HG03175 (cell line): Measurements from ENCODE around the gene STH.

Experiments used
- ATAC-seq: cut with Tn5 transposase; IDR thresholded peaks from one replicate; pipeline ENCODE4 v1.9.1; 2021; ENCODE audit warnings: mild to moderate bottlenecking, moderate library complexity; ENCODE audit not compliant: unreplicated experiment

STH gene

DNA sequence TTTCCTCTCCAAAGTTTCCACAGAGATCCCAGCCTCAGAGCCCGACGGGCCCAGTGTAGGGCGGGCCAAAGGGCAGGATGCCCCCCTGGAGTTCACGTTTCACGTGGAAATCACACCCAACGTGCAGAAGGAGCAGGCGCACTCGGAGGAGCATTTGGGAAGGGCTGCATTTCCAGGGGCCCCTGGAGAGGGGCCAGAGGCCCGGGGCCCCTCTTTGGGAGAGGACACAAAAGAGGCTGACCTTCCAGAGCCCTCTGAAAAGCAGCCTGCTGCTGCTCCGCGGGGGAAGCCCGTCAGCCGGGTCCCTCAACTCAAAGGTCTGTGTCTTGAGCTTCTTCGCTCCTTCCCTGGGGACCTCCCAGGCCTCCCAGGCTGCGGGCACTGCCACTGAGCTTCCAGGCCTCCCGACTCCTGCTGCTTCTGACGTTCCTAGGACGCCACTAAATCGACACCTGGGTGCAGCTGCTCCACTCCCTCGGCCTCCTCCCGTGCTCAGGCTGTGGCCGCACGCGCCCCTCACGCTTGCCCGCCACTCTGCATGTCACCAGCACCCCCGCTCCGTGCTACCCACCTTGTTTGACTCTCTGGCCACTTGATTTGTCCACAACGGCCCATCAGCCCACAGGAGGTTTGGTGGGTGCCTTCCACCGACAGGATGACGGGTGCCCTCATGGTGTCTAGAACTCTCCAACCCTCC lies 15.3 kb upstream of the STH start:
- no peak for ATAC-seq

- no peak for ATAC-seq
These were observed 14.7 kb upstream of the STH start for GRCh38 chr17:45984368-45984767.

DNA sequence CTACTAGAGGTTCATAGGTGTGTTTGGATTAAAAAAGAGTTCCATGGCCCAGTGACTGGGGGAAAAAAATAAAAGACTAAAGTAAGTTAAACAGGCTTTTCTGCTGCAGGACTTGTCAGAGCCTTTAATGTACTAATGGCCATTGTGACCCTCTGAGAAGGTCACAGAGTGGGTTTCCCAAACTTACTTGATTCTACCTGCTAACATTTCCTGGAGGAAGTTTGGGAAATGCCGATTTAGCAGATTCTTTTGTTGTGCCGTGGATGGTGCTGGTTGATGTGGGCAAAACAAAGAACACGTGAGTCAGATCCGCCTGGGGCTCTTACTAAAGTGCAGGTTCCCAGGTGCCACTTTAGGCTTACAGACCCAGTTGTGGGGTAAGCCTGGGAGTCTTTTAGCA lies 13.6 kb upstream of the STH start:
- no peak for ATAC-seq

DNA sequence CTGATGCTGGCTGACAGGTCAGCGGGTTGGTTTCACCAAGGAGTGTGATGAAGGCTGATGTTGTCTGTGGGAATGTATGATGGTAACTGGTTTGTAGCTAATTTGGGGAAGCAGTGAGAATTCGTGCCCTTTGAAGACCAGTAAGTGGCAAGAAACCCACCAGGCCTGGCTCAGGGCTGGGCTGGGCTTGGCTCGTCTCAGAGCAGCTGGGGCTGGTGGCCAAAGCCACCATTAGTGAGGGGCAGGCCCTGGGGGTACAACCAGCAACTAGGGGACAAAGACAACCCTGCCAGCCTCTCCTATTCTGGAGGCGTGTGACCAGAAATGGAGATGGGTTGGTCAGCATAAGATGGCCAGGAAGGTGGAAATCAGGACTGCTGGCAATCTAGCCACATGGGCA lies 13.0 kb upstream of the STH start:
- ATAC-seq, result no peak

DNA sequence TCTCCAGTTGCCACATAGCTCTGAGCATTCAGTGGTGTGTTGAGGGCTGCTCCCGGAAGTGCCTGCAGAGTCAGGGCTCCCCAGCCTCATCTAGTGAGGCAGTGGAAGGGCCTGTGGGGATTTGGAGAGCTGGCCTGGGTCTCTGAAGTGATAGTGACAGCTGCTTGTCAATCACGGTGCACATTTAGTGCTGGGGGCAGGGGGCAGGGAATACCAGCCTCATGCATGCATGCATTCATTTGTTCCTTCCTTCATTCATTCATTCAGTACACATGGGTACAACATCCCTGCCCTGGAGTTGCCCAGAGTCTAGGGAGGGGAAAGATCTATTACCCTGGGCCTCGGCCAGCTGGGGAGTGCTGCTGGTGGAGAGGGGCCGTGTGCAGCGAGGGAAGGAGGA lies 11.3 kb upstream of the STH start:
- no peak for ATAC-seq

- no peak for ATAC-seq
These were observed 9.3 kb upstream of the STH start for GRCh38 chr17:45989759-45990158.

- ATAC-seq, result no peak
These were observed 8.2 kb upstream of the STH start for GRCh38 chr17:45990886-45991285.

DNA sequence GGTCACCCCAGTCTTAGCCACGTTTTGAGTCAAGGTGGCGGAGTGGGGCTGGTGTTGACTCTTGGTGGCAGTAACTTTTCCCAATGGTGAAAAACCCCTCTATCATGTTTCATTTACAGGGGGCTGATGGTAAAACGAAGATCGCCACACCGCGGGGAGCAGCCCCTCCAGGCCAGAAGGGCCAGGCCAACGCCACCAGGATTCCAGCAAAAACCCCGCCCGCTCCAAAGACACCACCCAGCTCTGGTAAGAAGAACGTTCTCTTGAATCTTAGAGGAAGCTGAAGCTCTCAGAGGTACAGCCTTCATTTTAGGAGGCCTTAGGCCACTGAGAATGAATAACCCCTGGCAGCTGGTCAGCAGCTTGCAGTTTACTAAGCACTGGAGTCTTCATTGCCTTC lies 7.7 kb upstream of the STH start:
- no peak for ATAC-seq

DNA sequence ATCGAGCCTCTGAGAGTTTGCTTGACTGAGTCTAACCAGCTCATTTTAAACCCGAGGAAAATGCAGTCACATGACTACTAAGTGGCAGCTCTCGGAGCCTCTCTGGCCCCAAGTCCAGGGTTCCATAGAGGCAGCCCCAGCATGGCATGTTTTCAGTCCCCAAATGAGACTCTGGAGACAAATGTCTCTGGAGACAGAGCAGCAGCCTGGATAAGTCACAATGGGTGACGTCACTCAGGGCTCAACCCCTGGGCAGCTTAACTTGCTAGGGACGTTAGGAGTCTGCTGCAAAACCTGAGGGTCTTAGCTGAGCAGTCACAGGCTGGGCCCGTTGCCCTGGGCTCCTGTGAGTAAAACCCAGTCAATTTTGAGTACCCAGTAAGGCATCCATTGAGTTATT lies 6.9 kb upstream of the STH start:
- no peak for ATAC-seq

DNA sequence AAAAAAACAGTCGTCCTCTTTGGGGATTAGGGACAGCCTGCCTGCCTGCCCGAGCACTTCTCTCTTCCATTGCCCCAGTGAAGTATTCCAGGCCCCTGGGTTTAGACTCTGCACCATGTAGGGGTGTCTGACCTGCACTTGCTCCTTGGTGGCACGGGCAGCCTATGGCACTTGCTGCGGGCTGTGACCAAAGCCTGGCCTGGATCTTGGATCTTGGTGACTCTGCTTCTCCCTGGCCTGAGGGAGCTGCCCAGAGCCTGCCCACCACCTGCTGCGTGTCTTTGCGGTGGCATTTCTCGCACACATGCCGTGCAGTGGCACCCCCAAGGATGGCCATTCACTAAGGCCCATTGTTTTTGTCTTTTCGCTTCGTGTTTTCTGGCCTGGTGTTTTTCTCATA lies 6.1 kb upstream of the STH start:
- no peak for ATAC-seq

DNA sequence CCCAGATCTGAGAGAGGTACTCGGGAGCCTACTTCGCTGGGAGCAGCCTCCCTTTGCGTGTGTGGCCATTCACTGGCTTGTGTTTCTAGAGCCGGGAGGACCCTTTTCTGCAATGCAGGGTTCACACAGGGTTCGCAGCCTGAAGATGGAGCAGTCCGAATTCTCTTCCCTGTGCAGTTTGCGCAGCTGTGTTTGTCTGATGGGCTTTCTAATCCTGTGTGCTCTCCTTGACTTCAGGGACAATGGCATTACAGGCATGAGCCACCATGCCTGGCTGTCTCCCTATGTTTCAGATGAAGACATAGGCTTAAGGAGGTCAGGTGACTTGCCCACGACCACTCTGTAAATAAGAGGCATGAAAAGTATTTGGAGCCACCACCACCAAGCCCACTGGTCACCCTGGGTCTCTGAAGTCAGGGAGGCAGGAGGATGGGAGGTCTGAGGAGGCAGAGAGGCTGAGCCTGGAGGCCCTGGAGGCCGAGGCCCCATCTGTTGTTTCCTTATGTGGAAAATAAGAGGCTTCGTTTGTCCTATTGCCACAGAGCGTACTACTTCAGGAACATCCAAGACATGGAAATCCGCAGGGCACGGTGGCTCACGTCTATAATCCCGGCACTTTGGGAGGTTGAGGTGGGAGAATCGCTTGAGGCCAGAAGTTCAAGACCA lies 5.0 kb upstream of the STH start:
- ATAC-seq, result no peak

GRCh38 chr17:45994987-45995386 lies 4.1 kb upstream of the STH start:
- ATAC-seq, result no peak

- no peak for ATAC-seq
These were observed 3.3 kb upstream of the STH start for GRCh38 chr17:45995627-45996270.

DNA sequence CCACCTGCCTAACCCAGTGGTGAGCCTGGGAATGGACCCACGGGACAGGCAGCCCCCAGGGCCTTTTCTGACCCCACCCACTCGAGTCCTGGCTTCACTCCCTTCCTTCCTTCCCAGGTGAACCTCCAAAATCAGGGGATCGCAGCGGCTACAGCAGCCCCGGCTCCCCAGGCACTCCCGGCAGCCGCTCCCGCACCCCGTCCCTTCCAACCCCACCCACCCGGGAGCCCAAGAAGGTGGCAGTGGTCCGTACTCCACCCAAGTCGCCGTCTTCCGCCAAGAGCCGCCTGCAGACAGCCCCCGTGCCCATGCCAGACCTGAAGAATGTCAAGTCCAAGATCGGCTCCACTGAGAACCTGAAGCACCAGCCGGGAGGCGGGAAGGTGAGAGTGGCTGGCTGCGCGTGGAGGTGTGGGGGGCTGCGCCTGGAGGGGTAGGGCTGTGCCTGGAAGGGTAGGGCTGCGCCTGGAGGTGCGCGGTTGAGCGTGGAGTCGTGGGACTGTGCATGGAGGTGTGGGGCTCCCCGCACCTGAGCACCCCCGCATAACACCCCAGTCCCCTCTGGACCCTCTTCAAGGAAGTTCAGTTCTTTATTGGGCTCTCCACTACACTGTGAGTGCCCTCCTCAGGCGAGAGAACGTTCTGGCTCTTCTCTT lies 2.6 kb upstream of the STH start:
- ATAC-seq, result no peak

GRCh38 chr17:45997166-45997565 lies 1.9 kb upstream of the STH start:
- no peak for ATAC-seq

DNA sequence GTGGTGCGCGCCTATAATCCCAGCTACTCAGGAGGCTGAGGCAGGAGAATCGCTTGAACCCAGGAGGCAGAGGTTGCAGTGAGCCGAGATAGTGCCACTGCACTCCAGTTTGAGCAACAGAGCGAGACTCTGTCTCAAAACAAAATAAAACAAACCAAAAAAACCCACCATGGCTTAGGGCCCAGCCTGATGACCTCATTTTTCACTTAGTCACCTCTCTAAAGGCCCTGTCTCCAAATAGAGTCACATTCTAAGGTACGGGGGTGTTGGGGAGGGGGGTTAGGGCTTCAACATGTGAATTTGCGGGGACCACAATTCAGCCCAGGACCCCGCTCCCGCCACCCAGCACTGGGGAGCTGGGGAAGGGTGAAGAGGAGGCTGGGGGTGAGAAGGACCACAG lies 1.4 kb upstream of the STH start:
- no peak for ATAC-seq

GRCh38 chr17:45999900-46000290 lies 845 bp downstream of the STH start:
- no peak for ATAC-seq

GRCh38 chr17:46000292-46000691 lies 1.2 kb downstream of the STH start:
- no peak for ATAC-seq

GRCh38 chr17:46000757-46001156 lies 1.7 kb downstream of the STH start:
- ATAC-seq, result no peak

- ATAC-seq, result no peak
These were observed 2.6 kb downstream of the STH start for GRCh38 chr17:46001390-46002310.
